GM08714 (cell line): Measurements from ENCODE around the gene FBN3.

Source experiments
- H3K4me3 ChIP-seq: fragments of 200-500 bp; sonication (Bioruptor generic); 2 replicates; pipeline ENCODE4 v1.5.1; 2014; ENCODE audit warnings: mild to moderate bottlenecking, low read length, inconsistent platforms
- ZNF274 ChIP-seq: IDR thresholded peaks from 2 replicates; pipeline ENCODE4 v1.6.1; 2012; ENCODE audit warnings: mild to moderate bottlenecking, low read depth, low read length

The FBN3 gene

GRCh38 chr19:8095354-8095886 lies 54.0 kb downstream of the FBN3 start:
- no peak overlapping the region for H3K4me3 ChIP-seq
- TF ChIP-seq ZNF274 = no peak

- TF ChIP-seq ZNF274 = no peak
Measured at GRCh38 chr19:8094336-8094735, 55.1 kb downstream of the FBN3 start.

GRCh38 chr19:8093740-8094139 lies 55.7 kb downstream of the FBN3 start:
- TF ChIP-seq ZNF274 = no peak
- H3K4me3 ChIP-seq = no peak overlapping the region

More at GRCh38 chr19:8094336-8094735, 55.1 kb downstream of the FBN3 start:
- no peak overlapping the region for H3K4me3 ChIP-seq

GRCh38 chr19:8090950-8091349 lies 58.4 kb downstream of the FBN3 start:
- TF ChIP-seq ZNF274 = no peak
- H3K4me3 ChIP-seq = no peak overlapping the region

GRCh38 chr19:8089664-8090601 lies 59.5 kb downstream of the FBN3 start:
- H3K4me3 ChIP-seq = no peak overlapping the region
- no peak for TF ChIP-seq ZNF274

GRCh38 chr19:8088752-8089663 lies 60.4 kb downstream of the FBN3 start:
- no peak for TF ChIP-seq ZNF274
- H3K4me3 ChIP-seq = no peak overlapping the region

GRCh38 chr19:8087876-8088275 lies 61.5 kb downstream of the FBN3 start:
- H3K4me3 ChIP-seq = no peak overlapping the region
- no peak for TF ChIP-seq ZNF274

- no peak for TF ChIP-seq ZNF274
- no peak overlapping the region for H3K4me3 ChIP-seq
Measured at GRCh38 chr19:8086849-8087248, 62.5 kb downstream of the FBN3 start.

GRCh38 chr19:8085598-8086408 lies 63.6 kb downstream of the FBN3 start:
- no peak overlapping the region for H3K4me3 ChIP-seq
- TF ChIP-seq ZNF274 = no peak

- H3K4me3 ChIP-seq = no peak overlapping the region
- no peak for TF ChIP-seq ZNF274
Measured at GRCh38 chr19:8084152-8084551, 65.2 kb downstream of the FBN3 start.

GRCh38 chr19:8083141-8083540 lies 66.3 kb downstream of the FBN3 start:
- no peak for TF ChIP-seq ZNF274
- H3K4me3 ChIP-seq = no peak overlapping the region

GRCh38 chr19:8081569-8082550 lies 67.5 kb downstream of the FBN3 start:
- TF ChIP-seq ZNF274 = no peak
- no peak overlapping the region for H3K4me3 ChIP-seq
